Glomerular visceral epithelial cell (primary cell): Measurements from ENCODE around the gene MAST1.
A peak's percentile ranks its signal among the peaks of the same experiment; 100 is the strongest.
"Not testable (repeated sequence)": the region's sequence is repeated elsewhere in the genome, so short reads cannot be mapped to it uniquely, and the experiment has no call there.

Source experiments
- DNase-seq: peaks from one replicate; pipeline ENCODE4 v3.0.0-alpha.2; 2016; ENCODE audit errors: extremely low spot score

Gene MAST1

GRCh38 chr19:12840091-12841079 is 2.1 kb downstream of the MAST1 start:
- peak; percentile 74 for DNase-seq

- DNase-seq = no peak
These were observed 2.8 kb downstream of the MAST1 start for GRCh38 chr19:12841094-12841493.

- no peak for DNase-seq
These were observed 4.2 kb downstream of the MAST1 start for GRCh38 chr19:12842511-12842910.

- DNase-seq = no peak
These were observed 5.0 kb downstream of the MAST1 start for GRCh38 chr19:12843328-12843727.

- DNase-seq = no peak
These were observed 5.9 kb downstream of the MAST1 start for GRCh38 chr19:12843999-12844732.

GRCh38 chr19:12846613-12847012 is 8.3 kb downstream of the MAST1 start:
- not testable (repeated sequence) for DNase-seq

GRCh38 chr19:12847159-12848139 is 9.1 kb downstream of the MAST1 start:
- peak; percentile 84 for DNase-seq

- no peak for DNase-seq
These were observed 18.3 kb downstream of the MAST1 start for GRCh38 chr19:12856653-12857052.

- DNase-seq = no peak
These were observed 20.0 kb downstream of the MAST1 start for GRCh38 chr19:12858041-12858928.

- DNase-seq = no peak
These were observed 21.2 kb downstream of the MAST1 start for GRCh38 chr19:12859546-12859945.

GRCh38 chr19:12864143-12864542 is 25.8 kb downstream of the MAST1 start:
- DNase-seq = no peak

- DNase-seq = no peak
These were observed 26.7 kb downstream of the MAST1 start for GRCh38 chr19:12864721-12865715.

GRCh38 chr19:12865746-12866415 is 27.6 kb downstream of the MAST1 start:
- no peak for DNase-seq

GRCh38 chr19:12866416-12867119 is 28.3 kb downstream of the MAST1 start:
- no peak for DNase-seq

- peak; percentile 57 for DNase-seq
These were observed 29.1 kb downstream of the MAST1 start for GRCh38 chr19:12867120-12868099.

- DNase-seq = peak; percentile 19
These were observed 30.3 kb downstream of the MAST1 start for GRCh38 chr19:12868540-12869112.
